Naive B cell (primary cell): Measurements from ENCODE around the gene SYNDIG1L. TPM values are rescaled to one million over a fixed set of nuclear protein-coding genes. Genes with fewer than 3 reads are reported as not detected.
"Not testable (repeated sequence)": the region's sequence is repeated elsewhere in the genome, so short reads cannot be mapped to it uniquely, and the experiment has no call there.

Experiments
- ATAC-seq, 2 donors: fragments of 150-1000 bp; cut with Tn5 transposase; 2 replicates each; pipeline ENCODE4 v1.10.0; 2021; ENCODE audit warnings: low read depth in 2 of 2, mild to moderate bottlenecking in 2 of 2, moderate library complexity in 2 of 2
- DNase-seq: peaks from one replicate; pipeline ENCODE4 v3.0.0; 2022
- H3K27ac Mint-ChIP-seq, 6 donors: one replicate each; pipeline ENCODE4 v1.8.0; 2020 to 2022; ENCODE audit warnings: mild to moderate bottlenecking in 6 of 6, mixed read lengths in 6 of 6, moderate library complexity in 5 of 6, inconsistent platforms in 2 of 6
- H3K27me3 Mint-ChIP-seq, 3 donors: one replicate each; pipeline ENCODE4 v1.8.0; 2021 to 2022; ENCODE audit warnings: mixed read lengths in 3 of 3, mild to moderate bottlenecking in 1 of 3
- H3K36me3 Mint-ChIP-seq, 2 donors: one replicate each; pipeline ENCODE4 v1.8.0; 2020 to 2022; ENCODE audit warnings: mixed read lengths in 2 of 2, inconsistent platforms in 1 of 2, mild to moderate bottlenecking in 1 of 2
- H3K4me1 Mint-ChIP-seq, 3 donors: one replicate each; pipeline ENCODE4 v1.8.0; 2020 to 2022; ENCODE audit warnings: mixed read lengths in 3 of 3, inconsistent platforms in 1 of 3, mild to moderate bottlenecking in 1 of 3, moderate library complexity in 1 of 3
- H3K4me3 Mint-ChIP-seq, 8 donors: one replicate each; pipeline ENCODE4 v1.8.0; 2020 to 2022; ENCODE audit warnings: mild to moderate bottlenecking in 8 of 8, mixed read lengths in 8 of 8, moderate library complexity in 8 of 8, inconsistent platforms in 2 of 8
- H3K9me3 Mint-ChIP-seq, 7 donors: one replicate each; pipeline ENCODE4 v1.8.0; 2020 to 2022; ENCODE audit warnings: mixed read lengths in 7 of 7, mild to moderate bottlenecking in 5 of 7, inconsistent platforms in 2 of 7, moderate library complexity in 1 of 7
- polyA plus RNA-seq, 6 donors: library from polyadenylated mRNA; unstranded; fragments of 300-500 nt; fragmentation: Illumina TruSeq; gene quantifications; one replicate each; pipeline ENCODE4 v1.2.3, GENCODE V29; 2021; ENCODE audit warnings: low read depth in 6 of 6

SYNDIG1L gene
- polyA plus RNA-seq, 6 donors from 2014 or later = 0.35 TPM; not detected in 5

GRCh38 chr14:74456684-74457564, 30.9 kb upstream of the SYNDIG1L start:
- H3K4me3 Mint-ChIP-seq = no peak overlapping the region
- H3K27me3 Mint-ChIP-seq = peaks cover 9 to 18% (median 10%) of the 10 kb centered on the region in 3 donors
- H3K4me1 Mint-ChIP-seq = peaks cover 4 to 10% (median 6%) of the 10 kb centered on the region in 3 donors
- ATAC-seq (no peak), DNase-seq (no peak)
- H3K36me3 Mint-ChIP-seq = peaks cover 0 to 14% of the 10 kb centered on the region in 2 donors
- peak overlapping the region in 1 of 6 donors; percentile 5 for H3K27ac Mint-ChIP-seq
- peaks cover 0 to 13% (median 2%) of the 10 kb centered on the region in 7 donors for H3K9me3 Mint-ChIP-seq

GRCh38 chr14:74454397-74454796, 28.4 kb upstream of the SYNDIG1L start:
- not testable (repeated sequence) for DNase-seq, H3K27ac Mint-ChIP-seq, H3K27me3 Mint-ChIP-seq, ATAC-seq, H3K4me3 Mint-ChIP-seq, H3K36me3 Mint-ChIP-seq, H3K4me1 Mint-ChIP-seq
- peaks cover 0 to 13% (median 2%) of the 10 kb centered on the region in 7 donors for H3K9me3 Mint-ChIP-seq

GRCh38 chr14:74444866-74445265, 18.9 kb upstream of the SYNDIG1L start:
- Mint-ChIP-seq H3K4me3 (no peak overlapping the region), H3K27me3 (peaks cover 6 to 16% (median 7%) of the 10 kb centered on the region in 3 donors)

GRCh38 chr14:74442757-74443156, 16.7 kb upstream of the SYNDIG1L start:
- Mint-ChIP-seq H3K27me3 (peaks cover 6 to 8% (median 7%) of the 10 kb centered on the region in 3 donors), H3K36me3 (peaks cover 3% of the 10 kb centered on the region in 2 donors), H3K4me3 (no peak overlapping the region), H3K9me3 (peaks cover 0 to 2% (median 0%) of the 10 kb centered on the region in 7 donors), H3K27ac (peak overlapping the region in 1 of 6 donors; percentile 5), H3K4me1 (no peaks in the 10 kb centered on the region)
- ATAC-seq (no peak), DNase-seq (no peak)

More at GRCh38 chr14:74444866-74445265, 18.9 kb upstream of the SYNDIG1L start:
- Mint-ChIP-seq H3K9me3 (peaks cover 0 to 4% (median 0%) of the 10 kb centered on the region in 7 donors), H3K27ac (no peak overlapping the region), H3K4me1 (no peaks in the 10 kb centered on the region), H3K36me3 (peaks cover 3 to 8% of the 10 kb centered on the region in 2 donors)
- DNase-seq = no peak
- ATAC-seq = no peak

- peaks cover 3 to 6% of the 10 kb centered on the region in 2 donors for H3K36me3 Mint-ChIP-seq
- ATAC-seq (no peak), DNase-seq (no peak)
- no peak overlapping the region for H3K27ac Mint-ChIP-seq
- no peaks in the 10 kb centered on the region for H3K4me1 Mint-ChIP-seq
- peaks cover 0 to 2% (median 0%) of the 10 kb centered on the region in 7 donors for H3K9me3 Mint-ChIP-seq
- peaks cover 14 to 17% (median 15%) of the 10 kb centered on the region in 3 donors for H3K27me3 Mint-ChIP-seq
- H3K4me3 Mint-ChIP-seq = no peak overlapping the region
Measured at GRCh38 chr14:74441113-74441512, 15.1 kb upstream of the SYNDIG1L start.

GRCh38 chr14:74438351-74438915, 12.4 kb upstream of the SYNDIG1L start:
- Mint-ChIP-seq H3K27me3 (peaks cover 17 to 24% (median 20%) of the 10 kb centered on the region in 3 donors), H3K27ac (no peak overlapping the region), H3K36me3 (peaks cover 0 to 14% of the 10 kb centered on the region in 2 donors), H3K9me3 (peaks cover 0 to 2% (median 0%) of the 10 kb centered on the region in 7 donors), H3K4me1 (no peaks in the 10 kb centered on the region), H3K4me3 (no peak overlapping the region)
- no peak for ATAC-seq
- no peak for DNase-seq

- peaks cover 0 to 2% (median 0%) of the 10 kb centered on the region in 7 donors for H3K9me3 Mint-ChIP-seq
- no peak overlapping the region for H3K27ac Mint-ChIP-seq
- no peak overlapping the region for H3K4me3 Mint-ChIP-seq
- DNase-seq = no peak
- no peaks in the 10 kb centered on the region for H3K4me1 Mint-ChIP-seq
- ATAC-seq = no peak
- H3K27me3 Mint-ChIP-seq = peaks cover 14 to 22% (median 20%) of the 10 kb centered on the region in 3 donors
- peaks cover 0 to 14% of the 10 kb centered on the region in 2 donors for H3K36me3 Mint-ChIP-seq
Measured at GRCh38 chr14:74437496-74438053, 11.6 kb upstream of the SYNDIG1L start.

GRCh38 chr14:74434294-74434693, 8.3 kb upstream of the SYNDIG1L start:
- peaks cover 11 to 40% (median 29%) of the 10 kb centered on the region in 3 donors for H3K27me3 Mint-ChIP-seq

GRCh38 chr14:74429991-74430390, 4.0 kb upstream of the SYNDIG1L start:
- Mint-ChIP-seq H3K27ac (peak overlapping the region in 2 of 6 donors; percentile 8 to 39), H3K36me3 (peaks cover 0 to 13% of the 10 kb centered on the region in 2 donors), H3K9me3 (peaks cover 0 to 4% (median 0%) of the 10 kb centered on the region in 7 donors), H3K27me3 (peaks cover 9 to 63% (median 57%) of the 10 kb centered on the region in 3 donors), H3K4me1 (peaks cover 0 to 6% (median 0%) of the 10 kb centered on the region in 3 donors), H3K4me3 (no peak overlapping the region)
- ATAC-seq (no peak), DNase-seq (no peak)

More at GRCh38 chr14:74434294-74434693, 8.3 kb upstream of the SYNDIG1L start:
- no peaks in the 10 kb centered on the region for H3K9me3 Mint-ChIP-seq
- H3K4me1 Mint-ChIP-seq = no peaks in the 10 kb centered on the region
- no peak for ATAC-seq
- no peak for DNase-seq
- peak overlapping the region in 1 of 8 donors; percentile 37 for H3K4me3 Mint-ChIP-seq
- peaks cover 0 to 19% of the 10 kb centered on the region in 2 donors for H3K36me3 Mint-ChIP-seq
- no peak overlapping the region for H3K27ac Mint-ChIP-seq

GRCh38 chr14:74429221-74429691, 3.2 kb upstream of the SYNDIG1L start:
- peaks cover 16 to 65% (median 61%) of the 10 kb centered on the region in 3 donors for H3K27me3 Mint-ChIP-seq

GRCh38 chr14:74427651-74428050, 1.6 kb upstream of the SYNDIG1L start:
- Mint-ChIP-seq H3K9me3 (peaks cover 0 to 4% (median 0%) of the 10 kb centered on the region in 7 donors), H3K36me3 (peaks cover 0 to 5% of the 10 kb centered on the region in 2 donors), H3K4me1 (peaks cover 0 to 6% (median 0%) of the 10 kb centered on the region in 3 donors), H3K27ac (no peak overlapping the region), H3K4me3 (no peak overlapping the region), H3K27me3 (peaks cover 16 to 67% (median 61%) of the 10 kb centered on the region in 3 donors)
- no peak for ATAC-seq
- no peak for DNase-seq

More at GRCh38 chr14:74429221-74429691, 3.2 kb upstream of the SYNDIG1L start:
- Mint-ChIP-seq H3K4me3 (no peak overlapping the region), H3K4me1 (peaks cover 0 to 6% (median 0%) of the 10 kb centered on the region in 3 donors), H3K9me3 (peaks cover 0 to 4% (median 0%) of the 10 kb centered on the region in 7 donors), H3K27ac (no peak overlapping the region), H3K36me3 (peaks cover 0 to 9% of the 10 kb centered on the region in 2 donors)
- ATAC-seq = no peak
- DNase-seq = no peak

- ATAC-seq (peak; percentile 67 to 81), DNase-seq (peak; percentile 51)
- Mint-ChIP-seq H3K4me1 (peaks cover 0 to 6% (median 0%) of the 10 kb centered on the region in 3 donors), H3K9me3 (peaks cover 0 to 8% (median 0%) of the 10 kb centered on the region in 7 donors), H3K4me3 (no peak overlapping the region), H3K27me3 (peaks cover 27 to 77% (median 52%) of the 10 kb centered on the region in 3 donors), H3K36me3 (peaks cover 0 to 15% of the 10 kb centered on the region in 2 donors), H3K27ac (no peak overlapping the region)
Measured at GRCh38 chr14:74425525-74426201, 347 bp downstream of the SYNDIG1L start.
